ENCODE measurements around the gene TLCD2. TPM values are rescaled to one million over a fixed set of nuclear protein-coding genes. Genes with fewer than 3 reads are reported as not detected.

TLCD2 gene
- total RNA-seq, 1 experiment from 2014 or later = 12.0 TPM

DNA sequence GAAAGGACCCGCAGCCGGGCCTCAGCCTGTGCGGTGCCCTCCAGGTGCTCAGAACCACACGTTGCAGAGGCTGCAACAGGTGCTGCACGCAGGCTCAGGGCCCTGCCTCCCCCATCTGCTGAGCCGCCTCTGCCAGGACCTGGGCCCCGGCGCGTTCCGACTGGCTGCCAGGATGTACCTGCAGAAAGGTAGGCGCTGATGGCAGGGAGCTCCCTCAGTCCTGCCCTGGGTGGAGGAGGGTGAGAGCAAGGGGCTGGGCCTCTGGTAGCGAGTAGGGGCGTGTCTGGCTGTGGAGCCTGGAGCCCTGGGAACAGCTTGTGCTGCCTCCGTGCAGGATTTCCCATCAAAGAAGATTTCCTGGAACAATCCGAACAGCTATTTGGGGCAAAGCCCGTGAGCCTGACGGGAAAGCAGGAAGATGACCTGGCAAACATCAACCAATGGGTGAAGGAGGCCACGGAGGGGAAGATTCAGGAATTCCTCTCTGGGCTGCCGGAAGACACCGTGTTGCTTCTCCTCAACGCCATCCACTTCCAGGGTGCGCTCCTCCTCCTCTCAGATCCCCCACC lies 36.9 kb upstream of the TLCD2 start:
- Mint-ChIP-seq H3K27ac (ENCODE audit: unreplicated experiment) (no peak overlapping the region), H3K36me3 (ENCODE audit: insufficient read depth, unreplicated experiment) (no peaks in the 10 kb centered on the region), H3K9me3 (ENCODE audit: unreplicated experiment) (no peaks in the 10 kb centered on the region), H3K4me1 (ENCODE audit: low read depth, unreplicated experiment) (peaks cover 8% of the 10 kb centered on the region), H3K27me3 (ENCODE audit: insufficient read depth, unreplicated experiment) (no peaks in the 10 kb centered on the region), H3K4me3 (ENCODE audit: unreplicated experiment) (no peak overlapping the region)
- TF ChIP-seq, protein P1, sequence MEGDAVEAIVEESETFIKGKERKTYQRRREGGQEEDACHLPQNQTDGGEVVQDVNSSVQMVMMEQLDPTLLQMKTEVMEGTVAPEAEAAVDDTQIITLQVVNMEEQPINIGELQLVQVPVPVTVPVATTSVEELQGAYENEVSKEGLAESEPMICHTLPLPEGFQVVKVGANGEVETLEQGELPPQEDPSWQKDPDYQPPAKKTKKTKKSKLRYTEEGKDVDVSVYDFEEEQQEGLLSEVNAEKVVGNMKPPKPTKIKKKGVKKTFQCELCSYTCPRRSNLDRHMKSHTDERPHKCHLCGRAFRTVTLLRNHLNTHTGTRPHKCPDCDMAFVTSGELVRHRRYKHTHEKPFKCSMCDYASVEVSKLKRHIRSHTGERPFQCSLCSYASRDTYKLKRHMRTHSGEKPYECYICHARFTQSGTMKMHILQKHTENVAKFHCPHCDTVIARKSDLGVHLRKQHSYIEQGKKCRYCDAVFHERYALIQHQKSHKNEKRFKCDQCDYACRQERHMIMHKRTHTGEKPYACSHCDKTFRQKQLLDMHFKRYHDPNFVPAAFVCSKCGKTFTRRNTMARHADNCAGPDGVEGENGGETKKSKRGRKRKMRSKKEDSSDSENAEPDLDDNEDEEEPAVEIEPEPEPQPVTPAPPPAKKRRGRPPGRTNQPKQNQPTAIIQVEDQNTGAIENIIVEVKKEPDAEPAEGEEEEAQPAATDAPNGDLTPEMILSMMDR (IDR thresholded peaks at IDR 0.05; ENCODE audit: insufficient read depth in 1 of 2, low read depth in 1 of 2, low read length in 1 of 2, severe bottlenecking in 1 of 2, unreplicated experiment in 1 of 2) = no peak
- intact Hi-C loops (cut with micrococcal nuclease; ENCODE audit: unreplicated experiment) = no loop called here
- H3K9me3 ChIP-seq = no peaks in the 10 kb centered on the region
- BruUV-seq (replicated peaks) = no TSS peak
- peaks cover 21% of the 10 kb centered on the region for H3K4me1 ChIP-seq
- H3K4me3 ChIP-seq (ENCODE audit: low read depth, low read length) = no peak overlapping the region
- H3K27me3 ChIP-seq (replicated peaks; ENCODE audit: control insufficient read depth, insufficient read depth, low read length) = no peaks in the 10 kb centered on the region
- POLR2A ChIA-PET = no interaction called here
- CTCF ChIA-PET = interaction anchor here (0.8 kb wide), 1 partner anchor 36 kb away, joined by 3 read pairs; no protein-coding TSS in a partner anchor
- H3K36me3 ChIP-seq (ENCODE audit: control insufficient read depth, insufficient read depth, low read length) = peaks cover 6% of the 10 kb centered on the region
- DNase-seq = no peak

DNA sequence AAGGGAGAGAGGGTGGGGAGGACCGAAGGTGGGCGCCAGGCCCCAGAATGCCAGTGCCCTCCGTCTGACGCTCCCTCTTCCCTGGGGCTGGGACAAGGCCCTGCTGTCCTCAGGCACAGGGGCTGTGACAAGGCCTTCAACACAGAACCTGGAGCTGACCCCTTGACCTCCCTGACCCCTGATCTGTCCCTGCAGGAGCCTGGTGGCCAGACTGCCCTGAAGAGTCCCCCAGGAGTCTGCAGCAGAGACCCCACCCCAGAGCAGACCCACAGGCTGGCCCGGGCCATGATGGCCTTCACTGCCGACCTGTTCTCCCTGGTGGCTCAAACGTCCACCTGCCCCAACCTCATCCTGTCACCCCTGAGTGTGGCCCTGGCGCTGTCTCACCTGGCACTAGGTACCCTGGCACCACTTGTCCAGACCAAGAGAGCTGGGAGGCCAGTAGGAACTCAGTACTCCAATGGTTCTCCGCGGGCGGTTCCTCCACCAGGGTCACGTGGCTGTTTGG lies 35.4 kb upstream of the TLCD2 start:
- CTCF ChIA-PET = interaction anchor here (1.4 kb wide), 1 partner anchor 38 kb away, joined by 3 read pairs; no protein-coding TSS in a partner anchor
- TF ChIP-seq, protein P1 (IDR thresholded peaks at IDR 0.05; ENCODE audit: insufficient read depth in 1 of 2, low read depth in 1 of 2, low read length in 1 of 2, severe bottlenecking in 1 of 2, unreplicated experiment in 1 of 2) = no peak
- peaks cover 6% of the 10 kb centered on the region for H3K36me3 ChIP-seq (ENCODE audit: control insufficient read depth, insufficient read depth, low read length)
- DNase-seq = no peak
- no TSS peak for BruUV-seq (replicated peaks)
- POLR2A ChIA-PET = no interaction called here
- intact Hi-C loops (cut with micrococcal nuclease; ENCODE audit: unreplicated experiment) = no loop called here
- H3K27me3 Mint-ChIP-seq (ENCODE audit: insufficient read depth, unreplicated experiment) = no peaks in the 10 kb centered on the region
- H3K27ac Mint-ChIP-seq (ENCODE audit: unreplicated experiment) = no peak overlapping the region
- no peaks in the 10 kb centered on the region for H3K9me3 ChIP-seq
- H3K4me1 Mint-ChIP-seq (ENCODE audit: low read depth, unreplicated experiment) = peaks cover 16% of the 10 kb centered on the region
- H3K4me3 Mint-ChIP-seq (ENCODE audit: unreplicated experiment) = no peak overlapping the region
- H3K4me3 ChIP-seq (ENCODE audit: low read depth, low read length) = no peak overlapping the region
- H3K27me3 ChIP-seq (replicated peaks; ENCODE audit: control insufficient read depth, insufficient read depth, low read length) = no peaks in the 10 kb centered on the region
- H3K9me3 Mint-ChIP-seq (ENCODE audit: unreplicated experiment) = no peaks in the 10 kb centered on the region
- H3K4me1 ChIP-seq = peaks cover 22% of the 10 kb centered on the region
- no peaks in the 10 kb centered on the region for H3K36me3 Mint-ChIP-seq (ENCODE audit: insufficient read depth, unreplicated experiment)

DNA sequence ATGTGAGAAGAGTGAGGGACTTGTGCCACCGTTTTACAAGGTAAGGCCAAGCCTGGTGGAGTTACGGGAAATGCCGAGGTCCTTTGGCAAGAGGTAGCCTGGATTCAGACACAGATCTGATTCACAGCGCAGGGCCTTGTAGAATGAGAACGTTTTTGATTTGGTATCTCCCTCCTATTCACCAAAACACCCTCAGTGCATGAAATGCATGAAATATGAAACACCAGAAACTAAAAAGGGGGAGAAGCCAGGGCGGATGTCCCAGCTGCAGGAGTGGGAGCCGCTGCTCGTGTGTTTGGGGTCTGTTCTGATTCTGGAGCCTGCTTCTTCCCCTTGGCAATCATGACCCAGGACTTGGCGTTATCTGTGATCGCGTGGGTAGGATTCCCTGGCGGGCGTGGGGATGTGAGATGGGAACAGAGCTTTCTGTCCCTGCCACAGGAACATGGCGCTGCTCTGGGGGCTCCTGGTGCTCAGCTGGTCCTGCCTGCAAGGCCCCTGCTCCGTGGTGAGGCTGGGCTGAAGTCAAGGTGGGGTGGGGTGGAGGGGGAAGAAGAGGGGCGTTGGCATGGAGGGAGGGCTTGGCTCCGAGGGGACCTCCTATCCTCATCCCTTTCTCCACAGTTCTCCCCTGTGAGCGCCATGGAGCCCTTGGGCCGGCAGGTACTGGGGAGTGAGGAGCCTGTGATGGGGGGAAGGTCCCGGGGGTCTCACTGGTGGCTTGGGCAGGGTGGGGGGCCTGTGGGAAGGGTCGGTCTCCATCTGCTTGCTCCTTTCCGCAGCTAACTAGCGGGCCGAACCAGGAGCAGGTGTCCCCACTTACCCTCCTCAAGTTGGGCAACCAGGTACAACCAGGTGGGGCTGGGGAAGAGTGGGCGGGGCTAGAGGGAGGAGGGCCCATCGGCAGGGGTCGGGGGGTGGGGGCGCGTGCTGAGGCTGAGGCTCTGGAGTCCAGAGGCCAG lies 34.7 kb upstream of the TLCD2 start:
- Histone ChIP-seq H3K27me3 (replicated peaks; ENCODE audit: control insufficient read depth, insufficient read depth, low read length) (no peaks in the 10 kb centered on the region), H3K4me1 (peaks cover 22% of the 10 kb centered on the region), H3K4me3 (ENCODE audit: low read depth, low read length) (no peak overlapping the region), H3K9me3 (no peaks in the 10 kb centered on the region), H3K36me3 (ENCODE audit: control insufficient read depth, insufficient read depth, low read length) (peaks cover 6% of the 10 kb centered on the region)
- intact Hi-C loops (cut with micrococcal nuclease; ENCODE audit: unreplicated experiment) = no loop called here
- BruUV-seq (replicated peaks) = TSS peak; percentile 70
- Mint-ChIP-seq H3K4me3 (ENCODE audit: unreplicated experiment) (no peak overlapping the region), H3K36me3 (ENCODE audit: insufficient read depth, unreplicated experiment) (no peaks in the 10 kb centered on the region), H3K27me3 (ENCODE audit: insufficient read depth, unreplicated experiment) (no peaks in the 10 kb centered on the region), H3K4me1 (ENCODE audit: low read depth, unreplicated experiment) (peaks cover 16% of the 10 kb centered on the region), H3K9me3 (ENCODE audit: unreplicated experiment) (no peaks in the 10 kb centered on the region), H3K27ac (ENCODE audit: unreplicated experiment) (no peak overlapping the region)
- TF ChIP-seq, protein P1 (IDR thresholded peaks at IDR 0.05; ENCODE audit: insufficient read depth in 1 of 2, low read depth in 1 of 2, low read length in 1 of 2, severe bottlenecking in 1 of 2, unreplicated experiment in 1 of 2) = no peak
- DNase-seq = no peak
- ChIA-PET POLR2A (no interaction called here), CTCF (interaction anchor here (1.4 kb wide), 1 partner anchor 39 kb away, joined by 3 read pairs; no protein-coding TSS in a partner anchor)
